Measurements from ENCODE around the gene FAM50B. TPM values are rescaled to one million over a fixed set of nuclear protein-coding genes. Genes with fewer than 3 reads are reported as not detected.

The FAM50B gene
- total RNA-seq, 2 experiments from 2014 or later, result not detected

GRCh38 chr6:3879194-3879952, 30.2 kb downstream of the FAM50B start:
- BruUV-seq (replicated peaks), result no TSS peak
- no peaks in the 10 kb centered on the region for H3K9me3 ChIP-seq (ENCODE audit: low read length)
- intact Hi-C loops (cut with micrococcal nuclease; ENCODE audit: unreplicated experiment), result no loop called here
- H3K36me3 ChIP-seq (ENCODE audit: insufficient read depth, low read length), result no peaks in the 10 kb centered on the region
- no peaks in the 10 kb centered on the region for H3K4me1 ChIP-seq (ENCODE audit: insufficient read depth, low read length, poor library complexity, severe bottlenecking)
- H3K9me2 ChIP-seq (ENCODE audit: insufficient read depth, low read length), result no peaks in the 10 kb centered on the region
- TF ChIP-seq CTCF (conservative IDR thresholded peaks at IDR 0.05; ENCODE audit: low read length) (no peak), EZH2phosphoT487 (IDR thresholded peaks at IDR 0.05; ENCODE audit: borderline replicate concordance, low read depth, low read length) (no peak)
- no peaks in the 10 kb centered on the region for H4K20me1 ChIP-seq (ENCODE audit: insufficient read depth, low read length)
- POLR2A ChIA-PET, result no interaction called here
- H3K4me2 ChIP-seq (ENCODE audit: low read length), result no peak overlapping the region
- DNase-seq (ENCODE audit: low spot score), result no peak
- CTCF ChIA-PET (ENCODE audit: unreplicated experiment), result no interaction called here
- H3K4me3 ChIP-seq (ENCODE audit: low read depth, low read length, poor library complexity, severe bottlenecking), result no peak overlapping the region
- H3K27ac ChIP-seq (ENCODE audit: low read depth, low read length, poor library complexity, severe bottlenecking), result no peak overlapping the region
- no peaks in the 10 kb centered on the region for H3K79me2 ChIP-seq (ENCODE audit: insufficient read depth, low read depth, low read length)
- no peak overlapping the region for H2AFZ ChIP-seq (ENCODE audit: low read length)

GRCh38 chr6:3881711-3882421, 32.7 kb downstream of the FAM50B start:
- TF ChIP-seq EZH2phosphoT487 (IDR thresholded peaks at IDR 0.05; ENCODE audit: borderline replicate concordance, low read depth, low read length) (no peak), CTCF (conservative IDR thresholded peaks at IDR 0.05; ENCODE audit: low read length) (no peak)
- POLR2A ChIA-PET, result interaction anchor here (0.6 kb wide), 1 partner anchor 1943 kb away, joined by 3 read pairs; no protein-coding TSS in a partner anchor
- Histone ChIP-seq H3K4me3 (ENCODE audit: low read depth, low read length, poor library complexity, severe bottlenecking) (no peak overlapping the region), H3K27ac (ENCODE audit: low read depth, low read length, poor library complexity, severe bottlenecking) (no peak overlapping the region), H3K79me2 (ENCODE audit: insufficient read depth, low read depth, low read length) (no peaks in the 10 kb centered on the region), H2AFZ (ENCODE audit: low read length) (no peak overlapping the region), H3K4me1 (ENCODE audit: insufficient read depth, low read length, poor library complexity, severe bottlenecking) (no peaks in the 10 kb centered on the region), H3K4me2 (ENCODE audit: low read length) (no peak overlapping the region), H3K36me3 (ENCODE audit: insufficient read depth, low read length) (no peaks in the 10 kb centered on the region), H3K9me3 (ENCODE audit: low read length) (no peaks in the 10 kb centered on the region), H3K9me2 (ENCODE audit: insufficient read depth, low read length) (no peaks in the 10 kb centered on the region), H4K20me1 (ENCODE audit: insufficient read depth, low read length) (no peaks in the 10 kb centered on the region)
- CTCF ChIA-PET (ENCODE audit: unreplicated experiment), result no interaction called here
- BruUV-seq (replicated peaks), result no TSS peak
- intact Hi-C loops (cut with micrococcal nuclease; ENCODE audit: unreplicated experiment), result no loop called here
- DNase-seq (ENCODE audit: low spot score), result no peak

DNA sequence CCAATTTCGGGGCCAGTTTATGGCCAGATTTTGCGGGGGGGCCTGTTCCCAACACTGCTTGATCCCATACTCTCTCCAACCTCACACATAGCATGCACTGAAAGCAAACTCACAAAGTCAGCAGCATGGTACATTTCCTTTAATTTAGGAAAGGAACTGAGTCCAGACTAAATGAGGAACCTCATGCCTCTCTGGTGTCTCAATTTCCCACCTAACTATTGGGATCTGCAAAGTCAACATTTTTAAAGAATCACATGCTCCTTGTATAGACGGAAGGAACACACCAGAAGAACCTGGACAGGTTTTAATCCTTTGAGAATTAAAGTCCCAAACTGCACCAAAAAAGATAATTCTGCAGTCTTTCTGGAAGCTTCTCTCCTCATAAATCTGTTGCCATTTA, 33.3 kb downstream of the FAM50B start:
- no peaks in the 10 kb centered on the region for H3K79me2 ChIP-seq (ENCODE audit: insufficient read depth, low read depth, low read length)
- DNase-seq (ENCODE audit: low spot score), result no peak
- ChIA-PET POLR2A (no interaction called here), CTCF (ENCODE audit: unreplicated experiment) (no interaction called here)
- H3K9me3 ChIP-seq (ENCODE audit: low read length), result no peaks in the 10 kb centered on the region
- no peaks in the 10 kb centered on the region for H3K4me1 ChIP-seq (ENCODE audit: insufficient read depth, low read length, poor library complexity, severe bottlenecking)
- H3K4me2 ChIP-seq (ENCODE audit: low read length), result no peak overlapping the region
- H2AFZ ChIP-seq (ENCODE audit: low read length), result no peak overlapping the region
- H3K4me3 ChIP-seq (ENCODE audit: low read depth, low read length, poor library complexity, severe bottlenecking), result no peak overlapping the region
- no peaks in the 10 kb centered on the region for H3K9me2 ChIP-seq (ENCODE audit: insufficient read depth, low read length)
- TF ChIP-seq CTCF (conservative IDR thresholded peaks at IDR 0.05; ENCODE audit: low read length), result no peak
- TF ChIP-seq EZH2phosphoT487 (IDR thresholded peaks at IDR 0.05; ENCODE audit: borderline replicate concordance, low read depth, low read length), result no peak
- no TSS peak for BruUV-seq (replicated peaks)
- H4K20me1 ChIP-seq (ENCODE audit: insufficient read depth, low read length), result no peaks in the 10 kb centered on the region
- H3K27ac ChIP-seq (ENCODE audit: low read depth, low read length, poor library complexity, severe bottlenecking), result no peak overlapping the region
- no peaks in the 10 kb centered on the region for H3K36me3 ChIP-seq (ENCODE audit: insufficient read depth, low read length)
- intact Hi-C loops (cut with micrococcal nuclease; ENCODE audit: unreplicated experiment), result no loop called here
